Activated T-helper 17 cell treated with anti-CD3 and anti-CD28 coated beads, Interleukin-2, amount 50 U/mL, for 72 hours (primary cell): ENCODE measurements around the gene RNF2. TPM values are rescaled to one million over a fixed set of nuclear protein-coding genes. Genes with fewer than 3 reads are reported as not detected.

Experiments used
- total RNA-seq, 2 donors: library from RNA; stranded (reverse); gene quantifications; one replicate each; pipeline ENCODE4 v1.2.3, GENCODE V29; 2022

Gene RNF2
- total RNA-seq, 2 donors from 2014 or later = 12.8 to 21.5 TPM

Other genes starting within 250 kb of the RNF2 start
- 10 to 100 TPM; 23.7 to 58.8 TPM for gene NIBAN1, start 71.0 kb upstream of the RNF2 start, total RNA-seq
- gene TRMT1L, start 111.4 kb downstream of the RNF2 start, total RNA-seq = 10 to 100 TPM; 23.7 to 30.2 TPM
- gene SWT1, start 111.6 kb downstream of the RNF2 start, total RNA-seq = 1 to 10 TPM; 5.2 to 9.4 TPM